ENCODE data around the gene UBE2E2. TPM values are rescaled to one million over a fixed set of nuclear protein-coding genes. Genes with fewer than 3 reads are reported as not detected.

The UBE2E2 gene
- total RNA-seq, 1 experiment from 2014 or later, result 64.3 TPM

GRCh38 chr3:23387286-23387918, 184.3 kb downstream of the UBE2E2 start:
- intact Hi-C loops (cut with micrococcal nuclease), result no loop called here
- TF ChIP-seq, protein P1, sequence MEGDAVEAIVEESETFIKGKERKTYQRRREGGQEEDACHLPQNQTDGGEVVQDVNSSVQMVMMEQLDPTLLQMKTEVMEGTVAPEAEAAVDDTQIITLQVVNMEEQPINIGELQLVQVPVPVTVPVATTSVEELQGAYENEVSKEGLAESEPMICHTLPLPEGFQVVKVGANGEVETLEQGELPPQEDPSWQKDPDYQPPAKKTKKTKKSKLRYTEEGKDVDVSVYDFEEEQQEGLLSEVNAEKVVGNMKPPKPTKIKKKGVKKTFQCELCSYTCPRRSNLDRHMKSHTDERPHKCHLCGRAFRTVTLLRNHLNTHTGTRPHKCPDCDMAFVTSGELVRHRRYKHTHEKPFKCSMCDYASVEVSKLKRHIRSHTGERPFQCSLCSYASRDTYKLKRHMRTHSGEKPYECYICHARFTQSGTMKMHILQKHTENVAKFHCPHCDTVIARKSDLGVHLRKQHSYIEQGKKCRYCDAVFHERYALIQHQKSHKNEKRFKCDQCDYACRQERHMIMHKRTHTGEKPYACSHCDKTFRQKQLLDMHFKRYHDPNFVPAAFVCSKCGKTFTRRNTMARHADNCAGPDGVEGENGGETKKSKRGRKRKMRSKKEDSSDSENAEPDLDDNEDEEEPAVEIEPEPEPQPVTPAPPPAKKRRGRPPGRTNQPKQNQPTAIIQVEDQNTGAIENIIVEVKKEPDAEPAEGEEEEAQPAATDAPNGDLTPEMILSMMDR (IDR thresholded peaks at IDR 0.05; ENCODE audit: unreplicated experiment), result no peak
- H3K4me3 Mint-ChIP-seq (ENCODE audit: unreplicated experiment), result no peak overlapping the region
- no peaks in the 10 kb centered on the region for H3K27me3 Mint-ChIP-seq (ENCODE audit: insufficient read depth, unreplicated experiment)
- H3K9me3 Mint-ChIP-seq (ENCODE audit: unreplicated experiment), result no peaks in the 10 kb centered on the region
- no peak for DNase-seq (ENCODE audit: unreplicated experiment)
- H3K36me3 Mint-ChIP-seq (ENCODE audit: insufficient read depth, unreplicated experiment), result no peaks in the 10 kb centered on the region
- ChIA-PET CTCF (no interaction called here), POLR2A (no interaction called here)
- H3K4me1 Mint-ChIP-seq (ENCODE audit: insufficient read depth, unreplicated experiment), result no peaks in the 10 kb centered on the region
- no TSS peak for BruUV-seq (replicated peaks)
- no peak overlapping the region for H3K27ac Mint-ChIP-seq (ENCODE audit: low read depth, unreplicated experiment)

- H3K4me3 Mint-ChIP-seq (ENCODE audit: unreplicated experiment), result no peak overlapping the region
- no peaks in the 10 kb centered on the region for H3K27me3 Mint-ChIP-seq (ENCODE audit: insufficient read depth, unreplicated experiment)
- H3K36me3 Mint-ChIP-seq (ENCODE audit: insufficient read depth, unreplicated experiment), result no peaks in the 10 kb centered on the region
- BruUV-seq (replicated peaks), result no TSS peak
- CTCF ChIA-PET, result interaction anchor here (1.0 to 1.8 kb wide), 2 partner anchors 9 to 12 kb away, joined by 3 to 4 read pairs; no protein-coding TSS in a partner anchor
- DNase-seq (ENCODE audit: unreplicated experiment), result no peak
- peaks cover 8% of the 10 kb centered on the region for H3K4me1 Mint-ChIP-seq (ENCODE audit: insufficient read depth, unreplicated experiment)
- POLR2A ChIA-PET, result no interaction called here
- intact Hi-C loops (cut with micrococcal nuclease), result no loop called here
- no peaks in the 10 kb centered on the region for H3K9me3 Mint-ChIP-seq (ENCODE audit: unreplicated experiment)
- H3K27ac Mint-ChIP-seq (ENCODE audit: low read depth, unreplicated experiment), result no peak overlapping the region
- TF ChIP-seq, protein P1 (IDR thresholded peaks at IDR 0.05; ENCODE audit: unreplicated experiment), result no peak
Observed at GRCh38 chr3:23389089-23389488, 186.0 kb downstream of the UBE2E2 start.

GRCh38 chr3:23389686-23390085, 186.6 kb downstream of the UBE2E2 start:
- Mint-ChIP-seq H3K4me3 (ENCODE audit: unreplicated experiment) (no peak overlapping the region), H3K9me3 (ENCODE audit: unreplicated experiment) (no peaks in the 10 kb centered on the region), H3K27ac (ENCODE audit: low read depth, unreplicated experiment) (no peak overlapping the region), H3K36me3 (ENCODE audit: insufficient read depth, unreplicated experiment) (no peaks in the 10 kb centered on the region), H3K4me1 (ENCODE audit: insufficient read depth, unreplicated experiment) (peaks cover 8% of the 10 kb centered on the region), H3K27me3 (ENCODE audit: insufficient read depth, unreplicated experiment) (no peaks in the 10 kb centered on the region)
- TF ChIP-seq, protein P1 (IDR thresholded peaks at IDR 0.05; ENCODE audit: unreplicated experiment), result no peak
- CTCF ChIA-PET, result interaction anchor here (1.8 kb wide), 1 partner anchor 12 kb away, joined by 4 read pairs; no protein-coding TSS in a partner anchor
- BruUV-seq (replicated peaks), result no TSS peak
- intact Hi-C loops (cut with micrococcal nuclease), result no loop called here
- POLR2A ChIA-PET, result no interaction called here
- no peak for DNase-seq (ENCODE audit: unreplicated experiment)

GRCh38 chr3:23390446-23390845, 187.3 kb downstream of the UBE2E2 start:
- TF ChIP-seq, protein P1 (IDR thresholded peaks at IDR 0.05; ENCODE audit: unreplicated experiment), result no peak
- intact Hi-C loops (cut with micrococcal nuclease), result no loop called here
- H3K4me1 Mint-ChIP-seq (ENCODE audit: insufficient read depth, unreplicated experiment), result peaks cover 8% of the 10 kb centered on the region
- no peaks in the 10 kb centered on the region for H3K36me3 Mint-ChIP-seq (ENCODE audit: insufficient read depth, unreplicated experiment)
- BruUV-seq (replicated peaks), result no TSS peak
- H3K9me3 Mint-ChIP-seq (ENCODE audit: unreplicated experiment), result no peaks in the 10 kb centered on the region
- ChIA-PET POLR2A (no interaction called here), CTCF (interaction anchor here (0.5 kb wide), 1 partner anchor 237 kb away, joined by 3 read pairs; no protein-coding TSS in a partner anchor)
- DNase-seq (ENCODE audit: unreplicated experiment), result no peak
- H3K27me3 Mint-ChIP-seq (ENCODE audit: insufficient read depth, unreplicated experiment), result no peaks in the 10 kb centered on the region
- no peak overlapping the region for H3K27ac Mint-ChIP-seq (ENCODE audit: low read depth, unreplicated experiment)
- H3K4me3 Mint-ChIP-seq (ENCODE audit: unreplicated experiment), result no peak overlapping the region

All from MCF 10A (cell line).